ENCODE data around the gene EXD1. TPM values are rescaled to one million over a fixed set of nuclear protein-coding genes. Genes with fewer than 3 reads are reported as not detected.

EXD1 gene
- total and polyA plus RNA-seq, 9 of the 15 experiments (the other 6 are each of a cell fraction or from before 2014, with no cell fraction given) = not detected

DNA sequence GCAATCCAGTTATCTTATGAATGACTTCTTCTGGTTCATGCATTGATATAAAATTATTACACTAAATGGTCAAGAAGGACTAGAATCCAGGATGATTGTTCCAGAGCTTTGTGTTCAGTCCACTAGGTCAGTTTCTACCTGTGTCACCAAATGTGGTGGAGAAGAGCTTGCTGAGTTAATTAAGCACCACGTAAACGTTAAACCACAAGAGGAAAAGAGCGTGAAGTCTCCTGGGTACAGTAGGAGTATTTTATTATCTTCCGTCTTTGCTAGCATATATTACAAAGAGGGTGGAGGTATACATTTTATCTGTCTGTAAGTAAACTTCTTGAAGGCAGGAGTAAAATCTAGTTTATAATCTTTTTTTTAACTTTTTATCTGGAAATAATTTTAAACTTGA lies 24.0 kb upstream of the EXD1 start:
- in situ Hi-C loops (cut with MboI) (no loop called here), intact Hi-C loops (cut with micrococcal nuclease) (no loop called here)
- TF ChIP-seq NFE2 (IDR thresholded peaks at IDR 0.05; ENCODE audit: low read depth) (no peak), GATAD2B (IDR thresholded peaks at IDR 0.05; ENCODE audit: borderline replicate concordance) (no peak), ZNF583 (CRISPR knock-in tag; IDR thresholded peaks at IDR 0.05) (no peak), HIVEP1 (CRISPR knock-in tag; IDR thresholded peaks at IDR 0.05) (no peak), ZNF282 (CRISPR knock-in tag; IDR thresholded peaks at IDR 0.05) (no peak)
- TF ChIP-seq, protein P1, sequence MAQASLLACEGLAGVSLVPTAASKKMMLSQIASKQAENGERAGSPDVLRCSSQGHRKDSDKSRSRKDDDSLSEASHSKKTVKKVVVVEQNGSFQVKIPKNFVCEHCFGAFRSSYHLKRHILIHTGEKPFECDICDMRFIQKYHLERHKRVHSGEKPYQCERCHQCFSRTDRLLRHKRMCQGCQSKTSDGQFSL (CRISPR knock-in tag; IDR thresholded peaks at IDR 0.05) = no peak
- TF ChIP-seq, protein P1 (tag; IDR thresholded peaks at IDR 0.05) = no peak
- TF ChIP-seq, protein P2, sequence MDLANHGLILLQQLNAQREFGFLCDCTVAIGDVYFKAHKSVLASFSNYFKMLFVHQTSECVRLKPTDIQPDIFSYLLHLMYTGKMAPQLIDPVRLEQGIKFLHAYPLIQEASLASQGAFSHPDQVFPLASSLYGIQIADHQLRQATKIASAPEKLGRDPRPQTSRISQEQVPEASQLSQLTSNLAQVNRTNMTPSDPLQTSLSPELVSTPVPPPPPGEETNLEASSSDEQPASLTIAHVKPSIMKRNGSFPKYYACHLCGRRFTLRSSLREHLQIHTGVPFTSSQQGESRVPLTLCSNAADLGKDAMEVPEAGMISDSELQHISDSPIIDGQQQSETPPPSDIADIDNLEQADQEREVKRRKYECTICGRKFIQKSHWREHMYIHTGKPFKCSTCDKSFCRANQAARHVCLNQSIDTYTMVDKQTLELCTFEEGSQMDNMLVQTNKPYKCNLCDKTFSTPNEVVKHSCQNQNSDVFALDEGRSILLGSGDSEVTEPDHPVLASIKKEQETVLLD (IDR thresholded peaks at IDR 0.05) = no peak
- TF ChIP-seq, protein P3, sequence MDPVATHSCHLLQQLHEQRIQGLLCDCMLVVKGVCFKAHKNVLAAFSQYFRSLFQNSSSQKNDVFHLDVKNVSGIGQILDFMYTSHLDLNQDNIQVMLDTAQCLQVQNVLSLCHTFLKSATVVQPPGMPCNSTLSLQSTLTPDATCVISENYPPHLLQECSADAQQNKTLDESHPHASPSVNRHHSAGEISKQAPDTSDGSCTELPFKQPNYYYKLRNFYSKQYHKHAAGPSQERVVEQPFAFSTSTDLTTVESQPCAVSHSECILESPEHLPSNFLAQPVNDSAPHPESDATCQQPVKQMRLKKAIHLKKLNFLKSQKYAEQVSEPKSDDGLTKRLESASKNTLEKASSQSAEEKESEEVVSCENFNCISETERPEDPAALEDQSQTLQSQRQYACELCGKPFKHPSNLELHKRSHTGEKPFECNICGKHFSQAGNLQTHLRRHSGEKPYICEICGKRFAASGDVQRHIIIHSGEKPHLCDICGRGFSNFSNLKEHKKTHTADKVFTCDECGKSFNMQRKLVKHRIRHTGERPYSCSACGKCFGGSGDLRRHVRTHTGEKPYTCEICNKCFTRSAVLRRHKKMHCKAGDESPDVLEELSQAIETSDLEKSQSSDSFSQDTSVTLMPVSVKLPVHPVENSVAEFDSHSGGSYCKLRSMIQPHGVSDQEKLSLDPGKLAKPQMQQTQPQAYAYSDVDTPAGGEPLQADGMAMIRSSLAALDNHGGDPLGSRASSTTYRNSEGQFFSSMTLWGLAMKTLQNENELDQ (CRISPR knock-in tag; IDR thresholded peaks at IDR 0.05; ENCODE audit: borderline replicate concordance) = no peak
- ATAC-seq = no peak
- Histone ChIP-seq H3K4me3 (no peak overlapping the region), H3K9me3 (replicated peaks; ENCODE audit: control insufficient read depth, insufficient read depth, low read depth, low read length) (no peaks in the 10 kb centered on the region), H3K4me2 (ENCODE audit: insufficient read depth, low read length) (no peak overlapping the region), H4K20me1 (replicated peaks; ENCODE audit: control insufficient read depth, insufficient read depth, low read length) (no peaks in the 10 kb centered on the region), H3K4me1 (replicated peaks in 1 of 2; ENCODE audit: control insufficient read depth in 2 of 2, insufficient read depth in 2 of 2, low read length in 2 of 2) (peaks cover under 1 to 7% of the 10 kb centered on the region in 2 experiments; a peak in 4 of 5 replicates), H3K36me3 (ENCODE audit: control insufficient read depth, insufficient read depth, low read length) (peaks cover 45% of the 10 kb centered on the region; the same call in 2 of the 3 replicates), H2AFZ (ENCODE audit: low read depth, low read length) (no peak overlapping the region), H3K9me1 (ENCODE audit: control insufficient read depth, insufficient read depth, low read length) (no peaks in the 10 kb centered on the region), H3K9ac (ENCODE audit: insufficient read depth in 1 of 2, low read depth in 2 of 2, low read length in 2 of 2) (no peak overlapping the region), H3K27me3 (ENCODE audit: control insufficient read depth in 2 of 2, insufficient read depth in 2 of 2, low read length in 2 of 2) (no peaks in the 10 kb centered on the region), H3K27ac (ENCODE audit: extremely low read depth, low read depth, low read length) (no peak overlapping the region), H3K79me2 (ENCODE audit: control insufficient read depth, insufficient read depth, low read length) (no peaks in the 10 kb centered on the region)
- ChIA-PET POLR2A (interaction anchor here (1.0 kb wide), 1 partner anchor 24 kb away, joined by 6 read pairs; the partner anchor contains the start of genes CHP1 and EXD1), CTCF (ENCODE audit: low intra/inter-chr PET ratio) (no interaction called here)
- no TSS peak for BruUV-seq (replicated peaks)
- DNase-seq (ENCODE audit: extremely low read depth in 1 of 4, low spot score in 3 of 4) = no peak
- FAIRE-seq = no peak
- WGBS (ENCODE audit: insufficient coverage, low coverage, missing lambda C conversion rate) = 83% methylated on average over 4 of the region's 4 CpGs

All from K562 (cell line).